Subcutaneous abdominal adipose tissue (tissue), 5 donors: Measurements from ENCODE around the gene UBAP1.
"Not testable (repeated sequence)": the region's sequence is repeated elsewhere in the genome, so short reads cannot be mapped to it uniquely, and the experiment has no call there.

Experiments
- H3K27ac ChIP-seq: one replicate; pipeline ENCODE4 v1.7.0; 2013; ENCODE audit warnings: low read depth, mild to moderate bottlenecking, inconsistent platforms, low read length, moderate library complexity
- H3K27me3 ChIP-seq, 5 donors: one replicate each; pipeline ENCODE4 v1.7.0; 2013; ENCODE audit warnings: low read length in 5 of 5, inconsistent platforms in 1 of 5; ENCODE audit not compliant: control insufficient read depth in 5 of 5, insufficient read depth in 4 of 5
- H3K36me3 ChIP-seq, 5 donors: one replicate each; pipeline ENCODE4 v1.7.0; 2013; ENCODE audit warnings: low read length in 5 of 5; ENCODE audit not compliant: control insufficient read depth in 5 of 5, insufficient read depth in 5 of 5
- H3K4me1 ChIP-seq, 5 donors: one replicate each; pipeline ENCODE4 v1.7.0; 2013; ENCODE audit warnings: low read length in 5 of 5, mild to moderate bottlenecking in 3 of 5, moderate library complexity in 1 of 5; ENCODE audit not compliant: control insufficient read depth in 5 of 5, insufficient read depth in 5 of 5
- H3K4me3 ChIP-seq, 5 donors: one replicate each; pipeline ENCODE4 v1.7.0; 2013; ENCODE audit warnings: low read length in 5 of 5, low read depth in 1 of 5
- H3K9ac ChIP-seq, 5 donors: one replicate each; pipeline ENCODE4 v1.7.0; 2013; ENCODE audit warnings: low read length in 5 of 5, mild to moderate bottlenecking in 4 of 5, moderate library complexity in 3 of 5
- H3K9me3 ChIP-seq, 5 donors: one replicate each; pipeline ENCODE4 v1.7.0; 2013; ENCODE audit warnings: low read length in 5 of 5; ENCODE audit not compliant: control insufficient read depth in 5 of 5
- donor health status: healthy.
- donor health status: healthy.
- donor health status: healthy.
- donor health status: healthy.
- donor health status: healthy.

UBAP1 gene

GRCh38 chr9:34177593-34178435, 1.0 kb upstream of the UBAP1 start:
- H3K9ac ChIP-seq = peak overlapping the region; percentile 89 to 100 (median 99)
- H3K4me3 ChIP-seq = peak overlapping the region; percentile 87 to 98 (median 89)
- H3K9me3 ChIP-seq = no peaks in the 10 kb centered on the region
- no peaks in the 10 kb centered on the region for H3K27me3 ChIP-seq
- H3K27ac ChIP-seq = peak overlapping the region; percentile 99
- H3K4me1 ChIP-seq = peaks cover 0 to 23% (median 10%) of the 10 kb centered on the region in 5 donors
- H3K36me3 ChIP-seq = no peaks in the 10 kb centered on the region

- no peaks in the 10 kb centered on the region for H3K27me3 ChIP-seq
- H3K4me3 ChIP-seq = peak overlapping the region; percentile 87 to 100 (median 89)
- peak overlapping the region; percentile 99 for H3K27ac ChIP-seq
- peak overlapping the region; percentile 89 to 100 (median 94) for H3K9ac ChIP-seq
- no peaks in the 10 kb centered on the region for H3K9me3 ChIP-seq
- H3K4me1 ChIP-seq = peaks cover 0 to 23% (median 10%) of the 10 kb centered on the region in 5 donors
- peaks cover 0 to 3% (median 0%) of the 10 kb centered on the region in 5 donors for H3K36me3 ChIP-seq
Observed at GRCh38 chr9:34179213-34180136, 632 bp downstream of the UBAP1 start.

- no peak overlapping the region for H3K4me3 ChIP-seq
- peak overlapping the region; percentile 93 for H3K27ac ChIP-seq
- H3K27me3 ChIP-seq = no peaks in the 10 kb centered on the region
- peak overlapping the region; percentile 2 to 85 (median 39) for H3K9ac ChIP-seq
- H3K4me1 ChIP-seq = peaks cover 0 to 18% (median 15%) of the 10 kb centered on the region in 5 donors
- peaks cover 0 to 7% (median 4%) of the 10 kb centered on the region in 5 donors for H3K36me3 ChIP-seq
- H3K9me3 ChIP-seq = no peaks in the 10 kb centered on the region
Observed at GRCh38 chr9:34185778-34186551, 7.1 kb downstream of the UBAP1 start.

- Histone ChIP-seq H3K36me3 (peaks cover 0 to 7% (median 4%) of the 10 kb centered on the region in 5 donors), H3K27ac (peak overlapping the region; percentile 93), H3K27me3 (no peaks in the 10 kb centered on the region), H3K9ac (no peak overlapping the region), H3K4me3 (no peak overlapping the region), H3K9me3 (no peaks in the 10 kb centered on the region), H3K4me1 (peaks cover 0 to 25% (median 22%) of the 10 kb centered on the region in 5 donors)
Observed at GRCh38 chr9:34187891-34188240, 9.0 kb downstream of the UBAP1 start.

GRCh38 chr9:34190996-34191892, 12.4 kb downstream of the UBAP1 start:
- H3K9me3 ChIP-seq = no peaks in the 10 kb centered on the region
- no peak overlapping the region for H3K4me3 ChIP-seq
- H3K27me3 ChIP-seq = no peaks in the 10 kb centered on the region
- peaks cover 0 to 2% (median 0%) of the 10 kb centered on the region in 5 donors for H3K36me3 ChIP-seq
- H3K9ac ChIP-seq = no peak overlapping the region
- H3K4me1 ChIP-seq = peaks cover 0 to 17% (median 11%) of the 10 kb centered on the region in 5 donors
- peak overlapping the region; percentile 41 for H3K27ac ChIP-seq

- peaks cover 0 to 21% (median 20%) of the 10 kb centered on the region in 5 donors for H3K4me1 ChIP-seq
- no peaks in the 10 kb centered on the region for H3K27me3 ChIP-seq
- H3K9me3 ChIP-seq = no peaks in the 10 kb centered on the region
- no peak overlapping the region for H3K4me3 ChIP-seq
- no peak overlapping the region for H3K9ac ChIP-seq
- no peak overlapping the region for H3K27ac ChIP-seq
- peaks cover 0 to 5% (median 2%) of the 10 kb centered on the region in 5 donors for H3K36me3 ChIP-seq
Observed at GRCh38 chr9:34195143-34195542, 16.3 kb downstream of the UBAP1 start.

GRCh38 chr9:34197286-34197685, 18.4 kb downstream of the UBAP1 start:
- peaks cover 0 to 14% (median 10%) of the 10 kb centered on the region in 5 donors for H3K36me3 ChIP-seq
- H3K4me1 ChIP-seq = peaks cover 0 to 17% (median 11%) of the 10 kb centered on the region in 5 donors
- H3K27me3 ChIP-seq, H3K9me3 ChIP-seq, H3K27ac ChIP-seq, H3K9ac ChIP-seq, H3K4me3 ChIP-seq: not testable (repeated sequence)

- no peak overlapping the region for H3K9ac ChIP-seq
- peaks cover 0 to 14% (median 10%) of the 10 kb centered on the region in 5 donors for H3K36me3 ChIP-seq
- H3K27ac ChIP-seq = no peak overlapping the region
- H3K4me3 ChIP-seq = no peak overlapping the region
- peaks cover 0 to 17% (median 13%) of the 10 kb centered on the region in 5 donors for H3K4me1 ChIP-seq
- H3K9me3 ChIP-seq = no peaks in the 10 kb centered on the region
- H3K27me3 ChIP-seq = no peaks in the 10 kb centered on the region
Observed at GRCh38 chr9:34197756-34198711, 19.2 kb downstream of the UBAP1 start.
